Left cardiac atrium (tissue), 4 donors: Measurements from ENCODE around the gene TRIM28. TPM values are rescaled to one million over a fixed set of nuclear protein-coding genes. Genes with fewer than 3 reads are reported as not detected.
"Not testable (repeated sequence)": the region's sequence is repeated elsewhere in the genome, so short reads cannot be mapped to it uniquely, and the experiment has no call there.

ENCODE experiments used
- ATAC-seq, 2 donors: fragments of 200-7000 bp; cut with Tn5 transposase; one replicate each; pipeline ENCODE4 v1.9.1; 2020; ENCODE audit warnings: mild to moderate bottlenecking in 2 of 2, moderate library complexity in 2 of 2
- DNase-seq: peaks from one replicate; pipeline ENCODE4 v3.0.0-alpha.2; 2020
- intact Hi-C, 2 donors: fragments of 100-400 bp; cut with DNase I; formaldehyde crosslinking; loops; one replicate each; pipeline versions ENCODE4 v1.14.1 to v1.15.1; 2022 to 2023
- long read RNA-seq: library from polyadenylated mRNA; unstranded; transcript quantifications from one replicate; pipeline ENCODE4 v2.0.0, GENCODE V29; 2021
- total RNA-seq, 2 donors: library from RNA; stranded (reverse); fragmentation: NEBNext Ultra II Directional; extraction: Animal tissue kit (Norgen Biotek cat#: 25700); gene quantifications; one replicate each; pipeline ENCODE4 v1.2.1, GENCODE V29; 2021
- donor health status: DM: no; HTN: yes; CAD: no.
- donor health status: DM: no; HTN: yes; CAD: no; lungs with severe emphysema.
- donor health status: DM: yes; HTN: yes; CAD: no.
- donor health status: Dilated cardiomyopathy.

TRIM28 gene
- total RNA-seq: 100 to 1,000 TPM; 135 to 150 TPM
- long read RNA-seq, transcript TRIM28-201 (17 exons, 2,960 nt): major isoform, 13 of 63 reads
- long read RNA-seq, partial matches to known transcripts: 41 of 63 reads
- long read RNA-seq, other reads (novel, unspliced or antisense): 8 of 63 reads

GRCh38 chr19:58543826-58544590 is at the start of gene TRIM28:
TRIM28 (plus strand) TSS chr19:58544064; CDS start chr19:58544758, 694 bp downstream.
- intact Hi-C loops: no loop called here
- DNase-seq (peak; percentile 99), ATAC-seq (peak; percentile 95 to 98)

- no peak for DNase-seq
- intact Hi-C loops: no loop called here
- no peak for ATAC-seq
Measured at GRCh38 chr19:58497634-58498170, 46.2 kb upstream of the TRIM28 start.

- intact Hi-C loops: no loop called here
- ATAC-seq (peak in 1 of 2 donors; percentile 8), DNase-seq (no peak)
Measured at GRCh38 chr19:58498316-58499020, 45.4 kb upstream of the TRIM28 start.

- intact Hi-C loops: no loop called here
- DNase-seq (peak; percentile 100), ATAC-seq (peak; percentile 98 to 99)
Measured at GRCh38 chr19:58499021-58499927, 44.6 kb upstream of the TRIM28 start.

- ATAC-seq (no peak), DNase-seq (no peak)
- intact Hi-C loops: no loop called here
Measured at GRCh38 chr19:58500242-58500641, 43.6 kb upstream of the TRIM28 start.

- DNase-seq, ATAC-seq, intact Hi-C loops: not testable (repeated sequence)
Measured at GRCh38 chr19:58507602-58508223, 36.2 kb upstream of the TRIM28 start.

- intact Hi-C loops: no loop called here
- ATAC-seq (no peak), DNase-seq (no peak)
Measured at GRCh38 chr19:58509731-58510083, 34.2 kb upstream of the TRIM28 start.

- ATAC-seq (no peak), DNase-seq (no peak)
- intact Hi-C loops: no loop called here
Measured at GRCh38 chr19:58510084-58510862, 33.6 kb upstream of the TRIM28 start.

- intact Hi-C loops: no loop called here
- DNase-seq: no peak
Measured at GRCh38 chr19:58511353-58512208, 32.3 kb upstream of the TRIM28 start, which contains the start of gene SLC27A5. SLC27A5 (minus strand) TSS chr19:58511992; CDS start chr19:58511955, 37 bp downstream.

GRCh38 chr19:58513213-58513693 is 30.6 kb upstream of the TRIM28 start:
- DNase-seq: no peak
- intact Hi-C loops: no loop called here
- peak in 1 of 2 donors; percentile 5 for ATAC-seq

More at GRCh38 chr19:58511353-58512208, 32.3 kb upstream of the TRIM28 start, which contains the start of gene SLC27A5:
- ATAC-seq: no peak

- intact Hi-C loops: no loop called here
- ATAC-seq (peak; percentile 91 to 94), DNase-seq (peak; percentile 92)
Measured at GRCh38 chr19:58513694-58514563, 29.9 kb upstream of the TRIM28 start.

GRCh38 chr19:58514564-58515022 is 29.3 kb upstream of the TRIM28 start:
- intact Hi-C loops: no loop called here
- DNase-seq (no peak), ATAC-seq (no peak)

GRCh38 chr19:58515259-58515658 is 28.6 kb upstream of the TRIM28 start:
- no peak for DNase-seq
- intact Hi-C loops: no loop called here

GRCh38 chr19:58516246-58516836 is 27.5 kb upstream of the TRIM28 start:
- intact Hi-C loops: no loop called here
- ATAC-seq (no peak), DNase-seq (no peak)

More at GRCh38 chr19:58515259-58515658, 28.6 kb upstream of the TRIM28 start:
- no peak for ATAC-seq
